Urinary bladder (tissue), 4 donors: Measurements from ENCODE around the gene COX6B2. TPM values are rescaled to one million over a fixed set of nuclear protein-coding genes. Genes with fewer than 3 reads are reported as not detected.
A peak's percentile ranks its signal among the peaks of the same experiment; 100 is the strongest.

ENCODE experiments used
- DNase-seq: peaks from one replicate; pipeline ENCODE4 v3.0.0-alpha.2; 2015; ENCODE audit errors: extremely low spot score
- H3K27ac ChIP-seq: one replicate; pipeline ENCODE4 v1.5.1; 2013; ENCODE audit warnings: low read depth, mild to moderate bottlenecking, moderate library complexity
- H3K36me3 ChIP-seq: one replicate; pipeline ENCODE4 v1.6.1; 2013; ENCODE audit warnings: mild to moderate bottlenecking, moderate library complexity; ENCODE audit not compliant: insufficient read depth
- H3K4me1 ChIP-seq: one replicate; pipeline ENCODE4 v1.6.1; 2013; ENCODE audit warnings: mild to moderate bottlenecking, moderate library complexity; ENCODE audit not compliant: insufficient read depth
- H3K4me3 ChIP-seq: one replicate; pipeline ENCODE4 v1.5.1; 2013; ENCODE audit warnings: low read depth, low read length
- WGBS: extraction: QIAGEN DNeasy Blood & Tissue Kit; methylation state at CpG from one replicate; pipeline ENCODE4 v1.1.7; 2013; 5-methylcytosine and 5-hydroxymethylcytosine counted together
- polyA plus RNA-seq: library from polyadenylated mRNA; stranded (reverse); fragments of 200-250 nt; gene quantifications from one replicate; pipeline ENCODE4 v1.2.3, GENCODE V29; 2013
- total RNA-seq: library from RNA; depleted of rRNA; stranded (reverse); fragments of >200 nt; gene quantifications from one replicate; pipeline ENCODE4 v1.2.3, GENCODE V29; 2014
- donor health status: healthy with polysubstance abuse.
- donor health status: healthy.

The COX6B2 gene
- total and polyA plus RNA-seq, 2 donors: 0.39 TPM; not detected in 1

GRCh38 chr19:55373306-55373992 lies 18.9 kb upstream of the COX6B2 start:
- no peak overlapping the region for H3K27ac ChIP-seq
- WGBS: 61% methylated on average over 9 of the region's 9 CpGs
- no peak overlapping the region for H3K4me3 ChIP-seq
- H3K4me1 ChIP-seq: peaks cover 1% of the 10 kb centered on the region
- H3K36me3 ChIP-seq: no peaks in the 10 kb centered on the region
- no peak for DNase-seq

- Histone ChIP-seq H3K27ac (no peak overlapping the region), H3K4me3 (no peak overlapping the region), H3K4me1 (peaks cover 1% of the 10 kb centered on the region), H3K36me3 (no peaks in the 10 kb centered on the region)
- DNase-seq: no peak
- WGBS: 48% methylated on average over 24 of the region's 24 CpGs
Measured at GRCh38 chr19:55372316-55373081, 18.0 kb upstream of the COX6B2 start.

- H3K27ac ChIP-seq: no peak within 1 kb of the TSS
- 10% methylated on average over 32 of the region's 32 CpGs for WGBS
- peaks cover 1% of the 10 kb centered on the region for H3K4me1 ChIP-seq
- DNase-seq: no peak
- peak within 1 kb of the TSS; percentile 32 for H3K4me3 ChIP-seq
- no peaks in the 10 kb centered on the region for H3K36me3 ChIP-seq
Measured at GRCh38 chr19:55370305-55370988, 15.9 kb upstream of the COX6B2 start, which contains the start of gene IL11. Gene IL11, minus strand, starts transcription at chr19:55370463. Its CDS starts 153 bp downstream, at chr19:55370310.

GRCh38 chr19:55369653-55370304 lies 15.3 kb upstream of the COX6B2 start:
- H3K36me3 ChIP-seq: no peaks in the 10 kb centered on the region
- DNase-seq: no peak
- 1% methylated on average over 58 of the region's 59 CpGs for WGBS
- peaks cover 1% of the 10 kb centered on the region for H3K4me1 ChIP-seq
- H3K27ac ChIP-seq: no peak overlapping the region
- H3K4me3 ChIP-seq: peak overlapping the region; percentile 32

GRCh38 chr19:55368701-55369563 lies 14.4 kb upstream of the COX6B2 start:
- Histone ChIP-seq H3K4me3 (peak overlapping the region; percentile 32), H3K27ac (no peak overlapping the region)
- no peak for DNase-seq

GRCh38 chr19:55368106-55368505 lies 13.6 kb upstream of the COX6B2 start:
- Histone ChIP-seq H3K36me3 (no peaks in the 10 kb centered on the region), H3K4me1 (peaks cover 1% of the 10 kb centered on the region), H3K4me3 (no peak overlapping the region), H3K27ac (no peak overlapping the region)
- DNase-seq: no peak
- 88% methylated on average over 16 of the region's 16 CpGs for WGBS

More at GRCh38 chr19:55368701-55369563, 14.4 kb upstream of the COX6B2 start:
- 9% methylated on average over 54 of the region's 54 CpGs for WGBS
- Histone ChIP-seq H3K36me3 (no peaks in the 10 kb centered on the region), H3K4me1 (peaks cover 1% of the 10 kb centered on the region)

GRCh38 chr19:55366790-55367189 lies 12.3 kb upstream of the COX6B2 start:
- DNase-seq: no peak
- H3K36me3 ChIP-seq: no peaks in the 10 kb centered on the region
- no peak overlapping the region for H3K4me3 ChIP-seq
- no peak overlapping the region for H3K27ac ChIP-seq
- 77% methylated on average over 3 of the region's 3 CpGs for WGBS
- peaks cover 1% of the 10 kb centered on the region for H3K4me1 ChIP-seq

- 75% methylated on average over 19 of the region's 19 CpGs for WGBS
- no peak for DNase-seq
- Histone ChIP-seq H3K27ac (no peak overlapping the region), H3K4me1 (peaks cover 1% of the 10 kb centered on the region), H3K36me3 (no peaks in the 10 kb centered on the region), H3K4me3 (no peak overlapping the region)
Measured at GRCh38 chr19:55365964-55366363, 11.4 kb upstream of the COX6B2 start.

GRCh38 chr19:55365245-55365644 lies 10.7 kb upstream of the COX6B2 start:
- WGBS: 87% methylated on average over 8 of the region's 8 CpGs
- no peak for DNase-seq
- no peaks in the 10 kb centered on the region for H3K36me3 ChIP-seq
- peaks cover 1% of the 10 kb centered on the region for H3K4me1 ChIP-seq
- no peak overlapping the region for H3K4me3 ChIP-seq
- no peak overlapping the region for H3K27ac ChIP-seq

GRCh38 chr19:55362990-55363716 lies 8.6 kb upstream of the COX6B2 start, which contains the start of gene GARIN5B:
Gene GARIN5B, minus strand, starts transcription at chr19:55363260. Its CDS starts 194 bp downstream, at chr19:55363066.
- Histone ChIP-seq H3K27ac (no peak within 1 kb of the TSS), H3K4me3 (no peak within 1 kb of the TSS), H3K36me3 (no peaks in the 10 kb centered on the region), H3K4me1 (no peaks in the 10 kb centered on the region)
- whole genome bisulfite sequencing: 74% methylated on average over 27 of the region's 27 CpGs
- no peak for DNase-seq

- Histone ChIP-seq H3K27ac (no peak overlapping the region), H3K4me1 (no peaks in the 10 kb centered on the region), H3K36me3 (no peaks in the 10 kb centered on the region), H3K4me3 (no peak overlapping the region)
- WGBS: 72% methylated on average over 38 of the region's 38 CpGs
- DNase-seq: no peak
Measured at GRCh38 chr19:55362174-55362989, 7.9 kb upstream of the COX6B2 start.
